GM18951 (cell line): ENCODE results near the gene FBN3.

ENCODE experiments used
- POLR2A ChIP-seq: IDR thresholded peaks from 4 replicates; pipeline ENCODE4 v1.6.1; 2011; ENCODE audit warnings: mild to moderate bottlenecking; ENCODE audit not compliant: insufficient read length, insufficient read depth; ENCODE audit errors: extremely low read depth
- in situ Hi-C: fragments of 300-500 bp; cut with MboI; formaldehyde crosslinking; loops from one replicate; pipeline ENCODE4 v1.12.0; 2022; ENCODE audit warnings: low sequenced_read_pairs, mixed read lengths, inconsistent platforms; ENCODE audit not compliant: unreplicated experiment

Gene FBN3

GRCh38 chr19:8087876-8088275 is 61.5 kb downstream of the FBN3 start:
- no peak for TF ChIP-seq POLR2A
- in situ Hi-C loops: no loop called here

- in situ Hi-C loops: no loop called here
- no peak for TF ChIP-seq POLR2A
These were observed 62.5 kb downstream of the FBN3 start for GRCh38 chr19:8086849-8087248.

GRCh38 chr19:8085598-8086408 is 63.6 kb downstream of the FBN3 start:
- in situ Hi-C loops: no loop called here

GRCh38 chr19:8084152-8084551 is 65.2 kb downstream of the FBN3 start:
- TF ChIP-seq POLR2A: no peak
- in situ Hi-C loops: no loop called here

More at GRCh38 chr19:8085598-8086408, 63.6 kb downstream of the FBN3 start:
- no peak for TF ChIP-seq POLR2A

GRCh38 chr19:8083141-8083540 is 66.3 kb downstream of the FBN3 start:
- in situ Hi-C loops: no loop called here
- TF ChIP-seq POLR2A: no peak

- in situ Hi-C loops: no loop called here
- TF ChIP-seq POLR2A: no peak
These were observed 67.5 kb downstream of the FBN3 start for GRCh38 chr19:8081569-8082550.

GRCh38 chr19:8080832-8081231 is 68.6 kb downstream of the FBN3 start:
- no peak for TF ChIP-seq POLR2A
- in situ Hi-C loops: no loop called here

- TF ChIP-seq POLR2A: no peak
- in situ Hi-C loops: no loop called here
These were observed 69.4 kb downstream of the FBN3 start for GRCh38 chr19:8079988-8080387.

GRCh38 chr19:8075158-8076074 is 74.0 kb downstream of the FBN3 start:
- in situ Hi-C loops: no loop called here
- TF ChIP-seq POLR2A: no peak

- TF ChIP-seq POLR2A: no peak
- in situ Hi-C loops: no loop called here
These were observed 74.9 kb downstream of the FBN3 start for GRCh38 chr19:8074501-8074900.

GRCh38 chr19:8071912-8072311 is 77.5 kb downstream of the FBN3 start:
- TF ChIP-seq POLR2A: no peak
- in situ Hi-C loops: no loop called here

- in situ Hi-C loops: no loop called here
- no peak for TF ChIP-seq POLR2A
These were observed 80.1 kb downstream of the FBN3 start for GRCh38 chr19:8069096-8069973.

GRCh38 chr19:8065875-8066261 is 83.5 kb downstream of the FBN3 start:
- TF ChIP-seq POLR2A: no peak
- in situ Hi-C loops: no loop called here
